Mucosa of stomach (tissue), 1 donor: ENCODE measurements around the gene EZR.

Experiments used
- H3K27me3 ChIP-seq: one replicate; pipeline ENCODE4 v1.7.0; 2013; ENCODE audit warnings: mild to moderate bottlenecking, low read length; ENCODE audit not compliant: control insufficient read depth, insufficient read depth
- H3K36me3 ChIP-seq: one replicate; pipeline ENCODE4 v1.7.0; 2013; ENCODE audit warnings: low read length; ENCODE audit not compliant: control insufficient read depth, insufficient read depth
- H3K4me1 ChIP-seq: one replicate; pipeline ENCODE4 v1.7.0; 2013; ENCODE audit warnings: mild to moderate bottlenecking, low read length; ENCODE audit not compliant: control insufficient read depth, insufficient read depth
- H3K4me3 ChIP-seq: one replicate; pipeline ENCODE4 v1.7.0; 2013; ENCODE audit warnings: low read length
- H3K9ac ChIP-seq: one replicate; pipeline ENCODE4 v1.7.0; 2013; ENCODE audit warnings: mild to moderate bottlenecking, low read length, moderate library complexity
- H3K9me3 ChIP-seq: one replicate; pipeline ENCODE4 v1.7.0; 2013; ENCODE audit warnings: mild to moderate bottlenecking, low read length, moderate library complexity; ENCODE audit not compliant: control insufficient read depth
- donor health status: Pancreatic carcinoma.

Gene EZR

GRCh38 chr6:158737082-158737709, 82.0 kb downstream of the EZR start:
- Histone ChIP-seq H3K9ac (no peak overlapping the region), H3K4me1 (no peaks in the 10 kb centered on the region), H3K4me3 (no peak overlapping the region), H3K9me3 (no peaks in the 10 kb centered on the region), H3K27me3 (no peaks in the 10 kb centered on the region), H3K36me3 (no peaks in the 10 kb centered on the region)

GRCh38 chr6:158735009-158735408, 84.2 kb downstream of the EZR start:
- Histone ChIP-seq H3K4me3 (no peak overlapping the region), H3K9me3 (no peaks in the 10 kb centered on the region), H3K27me3 (no peaks in the 10 kb centered on the region), H3K36me3 (no peaks in the 10 kb centered on the region), H3K4me1 (no peaks in the 10 kb centered on the region), H3K9ac (no peak overlapping the region)

DNA sequence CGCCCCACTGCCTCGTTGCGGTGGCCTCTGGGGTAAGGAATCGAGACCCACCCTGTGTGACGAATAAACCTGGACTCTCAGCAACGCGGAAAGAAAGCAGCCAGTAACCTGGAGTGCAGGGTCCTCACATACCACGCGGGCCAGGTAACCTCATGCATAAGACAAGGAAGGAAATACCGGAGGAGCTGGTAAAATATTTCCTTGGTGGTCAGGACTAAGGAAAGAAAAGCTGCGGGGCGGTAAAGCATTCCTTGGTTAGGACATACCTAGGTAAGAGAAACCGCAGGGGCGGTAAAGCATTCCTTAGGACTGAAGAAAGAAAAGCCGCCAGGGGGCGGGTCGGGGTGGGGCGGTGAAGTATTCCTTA, 88.6 kb downstream of the EZR start:
- Histone ChIP-seq H3K27me3 (no peaks in the 10 kb centered on the region), H3K9ac (no peak overlapping the region), H3K9me3 (no peaks in the 10 kb centered on the region), H3K4me3 (no peak overlapping the region), H3K36me3 (no peaks in the 10 kb centered on the region), H3K4me1 (no peaks in the 10 kb centered on the region)

GRCh38 chr6:158729906-158730540, 89.1 kb downstream of the EZR start:
- Histone ChIP-seq H3K4me1 (no peaks in the 10 kb centered on the region), H3K9ac (no peak overlapping the region), H3K36me3 (no peaks in the 10 kb centered on the region), H3K9me3 (no peaks in the 10 kb centered on the region), H3K27me3 (no peaks in the 10 kb centered on the region), H3K4me3 (no peak overlapping the region)

DNA sequence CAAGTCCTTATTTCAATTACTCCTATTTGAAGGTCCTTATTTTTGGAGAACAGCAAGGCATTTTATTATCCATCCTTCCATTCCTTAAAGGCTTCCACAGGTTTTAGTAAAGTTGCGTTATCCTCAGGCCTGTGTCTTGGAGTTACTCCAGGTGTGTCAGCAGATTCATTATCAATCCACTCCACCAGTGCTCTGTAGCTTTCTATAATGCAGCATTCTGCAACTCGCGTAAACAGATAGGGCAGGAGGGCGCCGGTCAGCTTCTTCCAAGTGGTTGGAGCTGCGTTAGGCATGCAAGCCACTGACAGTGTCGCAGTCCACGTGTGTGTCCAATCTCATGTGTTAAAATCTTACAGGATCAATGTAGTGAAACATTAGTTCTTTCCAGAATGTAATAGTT, 93.5 kb downstream of the EZR start:
- H3K4me3 ChIP-seq = no peak overlapping the region
- no peak overlapping the region for H3K9ac ChIP-seq
- no peaks in the 10 kb centered on the region for H3K9me3 ChIP-seq
- no peaks in the 10 kb centered on the region for H3K27me3 ChIP-seq
- no peaks in the 10 kb centered on the region for H3K36me3 ChIP-seq
- H3K4me1 ChIP-seq = no peaks in the 10 kb centered on the region

- no peaks in the 10 kb centered on the region for H3K9me3 ChIP-seq
- H3K4me1 ChIP-seq = no peaks in the 10 kb centered on the region
- no peaks in the 10 kb centered on the region for H3K36me3 ChIP-seq
- H3K4me3 ChIP-seq = no peak overlapping the region
- no peaks in the 10 kb centered on the region for H3K27me3 ChIP-seq
- no peak overlapping the region for H3K9ac ChIP-seq
Measured at GRCh38 chr6:158722176-158722729, 96.9 kb downstream of the EZR start.

DNA sequence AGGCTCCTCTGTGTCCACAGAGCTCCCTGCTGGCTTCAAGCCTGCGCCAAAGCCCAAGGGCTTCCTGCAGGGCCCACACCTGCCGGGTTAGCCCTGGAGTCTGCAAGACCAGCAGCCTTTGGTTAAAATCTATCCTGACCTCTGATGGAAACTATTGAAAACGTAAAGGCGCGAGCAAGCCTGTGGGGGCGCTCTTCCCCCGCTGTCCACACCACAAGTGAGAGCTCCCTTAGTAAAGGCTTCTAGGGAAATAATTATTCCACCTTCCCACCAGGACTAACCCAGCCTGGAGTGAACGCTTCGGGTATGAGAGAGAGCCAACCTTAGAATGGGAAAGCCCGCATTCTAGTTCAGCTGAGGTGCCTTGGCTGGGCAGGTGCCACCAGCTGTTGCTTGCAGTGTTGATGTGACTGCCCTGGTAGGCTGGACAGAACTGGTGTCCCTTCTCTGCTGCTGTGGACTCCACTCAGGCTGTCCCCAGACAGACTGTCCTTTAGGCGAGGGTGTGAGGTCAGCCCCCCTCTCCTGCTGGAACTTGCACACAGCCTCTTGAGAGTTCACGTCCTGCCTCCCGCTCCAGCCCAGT, 100.6 kb downstream of the EZR start:
- Histone ChIP-seq H3K4me1 (peaks cover 1% of the 10 kb centered on the region), H3K4me3 (no peak overlapping the region), H3K27me3 (no peaks in the 10 kb centered on the region), H3K9me3 (no peaks in the 10 kb centered on the region), H3K36me3 (no peaks in the 10 kb centered on the region), H3K9ac (no peak overlapping the region)

DNA sequence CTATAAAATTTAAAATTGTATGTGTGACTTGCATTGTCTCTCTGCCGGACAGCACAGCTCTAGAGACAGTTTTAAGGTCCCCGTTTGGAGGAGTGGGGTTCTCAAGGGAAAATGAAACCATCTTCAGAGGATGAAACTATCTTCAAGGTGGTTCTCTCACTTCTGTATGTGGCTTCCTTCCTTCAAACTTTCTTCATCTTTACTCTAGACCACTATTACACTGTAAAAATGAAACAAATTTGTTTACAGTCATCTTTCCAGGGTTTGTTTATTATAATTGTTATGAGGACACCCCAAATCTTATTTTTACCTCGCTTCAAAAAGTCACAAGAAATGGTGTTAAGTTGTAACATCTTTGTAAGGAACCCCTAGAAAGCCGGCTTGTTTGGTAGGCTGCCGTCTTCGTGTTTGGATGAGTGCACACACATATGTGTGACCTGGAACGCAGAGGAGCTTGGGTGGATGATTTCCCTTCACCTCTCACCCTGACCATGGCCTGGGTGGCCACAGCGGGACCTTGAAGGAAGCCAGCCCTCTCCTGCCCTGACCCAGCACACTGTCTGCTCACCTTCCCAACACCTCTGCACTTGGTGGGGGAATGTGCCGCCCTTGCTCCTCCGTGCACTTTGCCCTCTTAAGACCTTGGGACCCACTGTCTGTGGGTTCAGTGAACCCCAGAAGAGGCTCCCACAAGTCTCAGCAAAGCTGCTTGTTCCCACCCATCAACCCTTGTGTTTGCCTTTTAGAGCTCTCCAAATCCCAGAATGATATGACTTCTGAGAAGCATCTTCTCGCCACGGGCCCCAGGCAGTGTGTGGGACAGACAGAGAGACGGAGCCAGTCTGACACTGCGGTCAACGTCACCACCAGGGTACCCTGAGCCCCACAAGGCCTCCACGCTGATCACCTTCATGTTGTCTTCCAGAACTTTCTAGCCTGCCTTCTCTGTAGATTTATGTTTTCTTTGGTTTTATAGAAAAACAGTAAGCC, 101.5 kb downstream of the EZR start:
- Histone ChIP-seq H3K9me3 (no peaks in the 10 kb centered on the region), H3K36me3 (no peaks in the 10 kb centered on the region), H3K9ac (no peak overlapping the region), H3K4me3 (no peak overlapping the region), H3K4me1 (peaks cover 7% of the 10 kb centered on the region), H3K27me3 (no peaks in the 10 kb centered on the region)
